ENCODE data around the gene ATRX. TPM values are rescaled to one million over a fixed set of nuclear protein-coding genes. Genes with fewer than 3 reads are reported as not detected.

The ATRX gene
- total and polyA plus RNA-seq, 2 of the 8 experiments (the other 6 are each of a cell fraction or from before 2014, with no cell fraction given): 28.4 to 97.8 TPM

- Histone ChIP-seq H2BK120ac (replicated peaks; ENCODE audit: low read depth, low read length) (no peak overlapping the region), H2BK5ac (ENCODE audit: low read depth, low read length) (no peak overlapping the region), H3K4ac (replicated peaks; ENCODE audit: insufficient read length, low read depth, low read length) (no peak overlapping the region), H3K18ac (ENCODE audit: extremely low read depth, low read length) (no peak overlapping the region), H3K79me2 (ENCODE audit: control insufficient read depth in 1 of 2, insufficient read depth in 2 of 2, low read length in 2 of 2) (peaks cover 3 to 82% of the 10 kb centered on the region in 2 experiments), H3K4me3 (ENCODE audit: extremely low read depth in 1 of 4, insufficient read depth in 2 of 4, low read depth in 3 of 4, low read length in 4 of 4) (no peak overlapping the region), H3K23ac (ENCODE audit: insufficient read length) (no peak overlapping the region), H3K27me3 (replicated peaks in 1 of 4; ENCODE audit: control insufficient read depth in 3 of 4, extremely low read depth in 1 of 4, insufficient read depth in 3 of 4, low read length in 3 of 4) (no peaks in the 10 kb centered on the region), H3K27ac (ENCODE audit: low read depth, low read length) (no peak overlapping the region), H4K8ac (ENCODE audit: extremely low read depth, insufficient read depth, low read length) (no peak overlapping the region), H3K36me3 (ENCODE audit: control insufficient read depth in 2 of 4, insufficient read depth in 4 of 4, low read length in 3 of 4) (no peaks in the 10 kb centered on the region), H3K4me2 (ENCODE audit: insufficient read depth in 1 of 2, low read depth in 2 of 2, low read length in 2 of 2) (no peak overlapping the region), H4K91ac (replicated peaks; ENCODE audit: insufficient read length, low read length) (no peak overlapping the region), H2BK20ac (ENCODE audit: low read length) (no peak overlapping the region), H2BK15ac (ENCODE audit: low read length) (no peak overlapping the region), H3K4me1 (replicated peaks in 1 of 4; ENCODE audit: control insufficient read depth in 3 of 4, insufficient read depth in 4 of 4, low read length in 3 of 4) (no peaks in the 10 kb centered on the region), H2AK5ac (ENCODE audit: low read depth, low read length) (no peak overlapping the region), H4K20me1 (replicated peaks in 1 of 2; ENCODE audit: control insufficient read depth in 1 of 2, insufficient read depth in 2 of 2, low read length in 2 of 2) (peaks cover 0 to 1% of the 10 kb centered on the region in 2 experiments), H3K23me2 (ENCODE audit: low read depth, low read length) (no peaks in the 10 kb centered on the region), H2AFZ (ENCODE audit: low read length) (no peak overlapping the region), H2BK12ac (ENCODE audit: low read depth, low read length) (no peak overlapping the region), H4K5ac (ENCODE audit: insufficient read length, low read depth, low read length) (no peak overlapping the region), H3K14ac (ENCODE audit: insufficient read length) (no peak overlapping the region), H3K56ac (replicated peaks; ENCODE audit: insufficient read length, low read depth, low read length) (no peak overlapping the region), H3K9ac (replicated peaks in 1 of 4; ENCODE audit: extremely low read depth in 1 of 4, low read depth in 3 of 4, low read length in 3 of 4) (no peak overlapping the region), H3K79me1 (ENCODE audit: low read depth, low read length) (no peaks in the 10 kb centered on the region), H3K9me3 (ENCODE audit: insufficient read depth in 2 of 2, low read depth in 1 of 2, low read length in 1 of 2) (no peaks in the 10 kb centered on the region)
- WGBS, 2 experiments (ENCODE audit: extremely low coverage in 1 of 2, insufficient coverage in 1 of 2, insufficient read length in 1 of 2, insufficient replicate concordance in 2 of 2, low coverage in 1 of 2, low lambda C conversion rate in 2 of 2, missing lambda C conversion rate in 1 of 2): 89% methylated on average over 2 of the region's 2 CpGs; no CpG with 5 or more reads in 1 of the 2 experiments
- ChIA-PET POLR2A (ENCODE audit: partially characterized antibody) (no interaction called here), CTCF (ENCODE audit: partially characterized antibody) (no interaction called here)
- DNase-seq (ENCODE audit: low read depth in 1 of 2, low spot score in 2 of 2): no peak
- no peak for FAIRE-seq
- TF ChIP-seq TCF12 (IDR thresholded peaks at IDR 0.05; ENCODE audit: low read depth, low read length): no peak
- no peak for TF ChIP-seq TAF1 (IDR thresholded peaks at IDR 0.05; ENCODE audit: low read depth, low read length)
- no peak for TF ChIP-seq SRF (IDR thresholded peaks at IDR 0.05; ENCODE audit: low read depth, low read length)
- no peak for TF ChIP-seq ASH2L (IDR thresholded peaks at IDR 0.05; ENCODE audit: low read length)
- TF ChIP-seq BACH1 (IDR thresholded peaks at IDR 0.05; ENCODE audit: low read length): no peak
- TF ChIP-seq RAD21 (IDR thresholded peaks at IDR 0.05 in 1 of 2, conservative IDR thresholded peaks at IDR 0.05 in 1 of 2; ENCODE audit: low read depth in 2 of 2, low read length in 2 of 2): no peak
- TF ChIP-seq POLR2AphosphoS5 (IDR thresholded peaks at IDR 0.05; ENCODE audit: low read depth, low read length): no peak
- TF ChIP-seq ATF3 (IDR thresholded peaks at IDR 0.05; ENCODE audit: insufficient read depth, low read depth, low read length): no peak
These were observed 17.2 kb downstream of the ATRX start for GRCh38 chrX:77768787-77769186.

Measured in H1 (cell line).